HepG2 (cell line): ENCODE results near the gene CACNA1H. TPM values are rescaled to one million over a fixed set of nuclear protein-coding genes. Genes with fewer than 3 reads are reported as not detected.
A peak's percentile ranks its signal among the peaks of the same experiment; 100 is the strongest.

Experiments used
- ATRX ChIP-seq: sonication (generic); formaldehyde crosslinking; IDR thresholded peaks from 2 replicates; pipeline ENCODE4 v1.4.0; 2020; ENCODE audit warnings: missing genetic modification reagents, borderline replicate concordance
- ELF1 ChIP-seq: sonication (generic); formaldehyde crosslinking; IDR thresholded peaks from 2 replicates; pipeline ENCODE4 v1.4.0; 2020; ENCODE audit warnings: missing genetic modification reagents
- HNF4G ChIP-seq, 2 experiments: sonication (generic) in 1 of 2; formaldehyde crosslinking in 1 of 2; IDR thresholded peaks; 2 replicates each; pipeline versions ENCODE4 v1.4.0 to v1.6.1; 2011 to 2020; ENCODE audit warnings: borderline replicate concordance in 2 of 2, low read depth in 2 of 2, mild to moderate bottlenecking in 2 of 2, low read length in 1 of 2, missing genetic modification reagents in 1 of 2, moderate library complexity in 1 of 2
- MED1 ChIP-seq: sonication (generic); formaldehyde crosslinking; IDR thresholded peaks from 2 replicates; pipeline ENCODE4 v1.4.0; 2020; ENCODE audit warnings: missing genetic modification reagents
- NR2F6 ChIP-seq, 2 experiments: IDR thresholded peaks; 2 replicates each; pipeline ENCODE4 v1.6.1; 2016; ENCODE audit warnings: antibody characterized with exemption in 1 of 2, mild to moderate bottlenecking in 1 of 2
- POLR2AphosphoS5 ChIP-seq: IDR thresholded peaks from 2 replicates; pipeline ENCODE4 v1.6.1; 2012; ENCODE audit warnings: low read depth, low read length
- RXRB ChIP-seq: IDR thresholded peaks from 2 replicates; pipeline ENCODE4 v1.6.1; 2016; ENCODE audit warnings: borderline replicate concordance, missing genetic modification reagents, missing compliant biosample characterization
- SOX6 ChIP-seq, 2 experiments: fragments of 450-650 bp in 1 of 2; sonication (generic) in 1 of 2; formaldehyde crosslinking in 1 of 2; IDR thresholded peaks; 2 replicates each; pipeline versions ENCODE4 v1.4.0 to v1.6.1; 2017 to 2020; ENCODE audit warnings: antibody characterized with exemption in 1 of 2, mild to moderate bottlenecking in 1 of 2, missing genetic modification reagents in 1 of 2
- TRIM24 ChIP-seq: sonication (generic); formaldehyde crosslinking; IDR thresholded peaks from 2 replicates; pipeline ENCODE4 v1.8.0; 2022; ENCODE audit warnings: mild to moderate bottlenecking, missing genetic modification reagents
- ZNF30 ChIP-seq: sonication (generic); formaldehyde crosslinking; IDR thresholded peaks from 2 replicates; pipeline ENCODE4 v1.5.0; 2020; ENCODE audit warnings: mild to moderate bottlenecking, missing genetic modification reagents
- ZNF780A ChIP-seq: sonication (generic); formaldehyde crosslinking; IDR thresholded peaks from 2 replicates; pipeline ENCODE4 v1.8.0; 2022; ENCODE audit warnings: mild to moderate bottlenecking, missing genetic modification reagents, moderate library complexity
- polyA plus RNA-seq, 8 experiments: library from polyadenylated mRNA; depleted of rRNA in 3 of 8; stranded (reverse) in 7 of 8; unstranded in 1 of 8; fragments of >200 nt; fragmentation: Illumina TruSeq in 4 of 8; extraction: Trizol in 4 of 8; gene quantifications; 2 replicates each; pipeline versions ENCODE4 v1.2.1 to v1.2.3, GENCODE V29; 2011 to 2016; ENCODE audit warnings: low read depth in 4 of 8, missing spikeins in 1 of 8, mixed read lengths in 1 of 8; ENCODE audit not compliant: insufficient read depth in 1 of 8
- total RNA-seq, 5 experiments: library from RNA; depleted of rRNA; stranded (reverse); fragments of >200 nt; fragmentation: Illumina TruSeq; extraction: Trizol; gene quantifications; 2 replicates each; pipeline ENCODE4 v1.2.3, GENCODE V29; 2016; ENCODE audit warnings: low read depth in 1 of 5
- TF ChIP-seq, protein P1 (sequence below): sonication (generic); formaldehyde crosslinking; IDR thresholded peaks from 2 replicates; pipeline ENCODE4 v1.4.0; 2020; ENCODE audit warnings: mild to moderate bottlenecking, missing genetic modification reagents
- TF ChIP-seq, protein P2 (sequence below): sonication (generic); formaldehyde crosslinking; IDR thresholded peaks from 2 replicates; pipeline ENCODE4 v1.8.0; 2022; ENCODE audit warnings: mild to moderate bottlenecking, missing genetic modification reagents
- TF ChIP-seq, protein P3 (sequence below): sonication (generic); formaldehyde crosslinking; IDR thresholded peaks from 2 replicates; pipeline ENCODE4 v1.5.1; 2020; ENCODE audit warnings: mild to moderate bottlenecking, moderate library complexity, missing genetic modification reagents
- TF ChIP-seq, protein P4 (sequence below): sonication (generic); formaldehyde crosslinking; IDR thresholded peaks from 2 replicates; pipeline ENCODE4 v1.4.0; 2020; ENCODE audit warnings: mild to moderate bottlenecking, missing genetic modification reagents

Gene CACNA1H
- total and polyA plus RNA-seq, 2 of the 13 experiments (the other 11 are each of a cell fraction or from before 2014, with no cell fraction given): 0.40 to 1.8 TPM

DNA sequence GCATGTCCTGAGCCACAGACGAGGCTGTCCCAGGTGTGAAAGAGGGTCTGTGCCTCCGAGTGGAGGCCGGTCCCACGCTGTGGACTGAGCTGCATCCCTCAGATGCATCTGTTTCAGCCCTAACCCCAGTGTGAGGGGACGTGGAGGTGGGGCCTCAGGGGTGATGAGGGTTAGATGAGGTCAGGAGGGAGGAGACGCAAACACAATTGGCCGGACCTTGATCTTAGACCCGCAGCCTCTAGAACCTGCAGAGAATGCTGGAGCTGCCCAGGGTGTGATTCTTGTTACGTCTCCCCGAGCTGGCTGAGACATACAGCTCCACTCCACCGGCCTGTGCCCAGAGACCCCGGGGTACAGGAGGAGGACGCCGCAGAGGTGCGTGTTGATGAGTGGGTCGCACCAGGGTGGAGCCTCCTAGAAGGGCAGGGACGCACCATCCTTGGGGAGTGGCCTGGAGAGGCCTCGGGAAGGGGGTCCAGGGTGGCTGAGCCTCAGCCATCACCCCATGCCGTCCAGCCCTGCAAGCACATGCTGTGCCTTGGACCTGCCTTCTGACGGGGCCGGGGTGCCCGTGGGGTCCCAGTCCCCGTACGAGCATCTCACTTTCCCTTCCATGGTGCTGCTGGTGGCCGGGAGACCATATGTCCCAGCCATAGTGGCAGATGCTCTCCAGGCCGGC, 40.3 kb upstream of the CACNA1H start (continued):
- TF ChIP-seq, protein P1, sequence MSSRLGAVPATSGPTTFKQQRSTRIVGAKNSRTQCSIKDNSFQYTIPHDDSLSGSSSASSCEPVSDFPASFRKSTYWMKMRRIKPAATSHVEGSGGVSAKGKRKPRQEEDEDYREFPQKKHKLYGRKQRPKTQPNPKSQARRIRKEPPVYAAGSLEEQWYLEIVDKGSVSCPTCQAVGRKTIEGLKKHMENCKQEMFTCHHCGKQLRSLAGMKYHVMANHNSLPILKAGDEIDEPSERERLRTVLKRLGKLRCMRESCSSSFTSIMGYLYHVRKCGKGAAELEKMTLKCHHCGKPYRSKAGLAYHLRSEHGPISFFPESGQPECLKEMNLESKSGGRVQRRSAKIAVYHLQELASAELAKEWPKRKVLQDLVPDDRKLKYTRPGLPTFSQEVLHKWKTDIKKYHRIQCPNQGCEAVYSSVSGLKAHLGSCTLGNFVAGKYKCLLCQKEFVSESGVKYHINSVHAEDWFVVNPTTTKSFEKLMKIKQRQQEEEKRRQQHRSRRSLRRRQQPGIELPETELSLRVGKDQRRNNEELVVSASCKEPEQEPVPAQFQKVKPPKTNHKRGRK (CRISPR knock-in tag): no peak
- TF ChIP-seq, protein P2, sequence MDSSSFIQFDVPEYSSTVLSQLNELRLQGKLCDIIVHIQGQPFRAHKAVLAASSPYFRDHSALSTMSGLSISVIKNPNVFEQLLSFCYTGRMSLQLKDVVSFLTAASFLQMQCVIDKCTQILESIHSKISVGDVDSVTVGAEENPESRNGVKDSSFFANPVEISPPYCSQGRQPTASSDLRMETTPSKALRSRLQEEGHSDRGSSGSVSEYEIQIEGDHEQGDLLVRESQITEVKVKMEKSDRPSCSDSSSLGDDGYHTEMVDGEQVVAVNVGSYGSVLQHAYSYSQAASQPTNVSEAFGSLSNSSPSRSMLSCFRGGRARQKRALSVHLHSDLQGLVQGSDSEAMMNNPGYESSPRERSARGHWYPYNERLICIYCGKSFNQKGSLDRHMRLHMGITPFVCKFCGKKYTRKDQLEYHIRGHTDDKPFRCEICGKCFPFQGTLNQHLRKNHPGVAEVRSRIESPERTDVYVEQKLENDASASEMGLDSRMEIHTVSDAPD: no peak
- TF ChIP-seq TRIM24 (CRISPR knock-in tag): no peak
- TF ChIP-seq MED1: no peak
- TF ChIP-seq, protein P3, sequence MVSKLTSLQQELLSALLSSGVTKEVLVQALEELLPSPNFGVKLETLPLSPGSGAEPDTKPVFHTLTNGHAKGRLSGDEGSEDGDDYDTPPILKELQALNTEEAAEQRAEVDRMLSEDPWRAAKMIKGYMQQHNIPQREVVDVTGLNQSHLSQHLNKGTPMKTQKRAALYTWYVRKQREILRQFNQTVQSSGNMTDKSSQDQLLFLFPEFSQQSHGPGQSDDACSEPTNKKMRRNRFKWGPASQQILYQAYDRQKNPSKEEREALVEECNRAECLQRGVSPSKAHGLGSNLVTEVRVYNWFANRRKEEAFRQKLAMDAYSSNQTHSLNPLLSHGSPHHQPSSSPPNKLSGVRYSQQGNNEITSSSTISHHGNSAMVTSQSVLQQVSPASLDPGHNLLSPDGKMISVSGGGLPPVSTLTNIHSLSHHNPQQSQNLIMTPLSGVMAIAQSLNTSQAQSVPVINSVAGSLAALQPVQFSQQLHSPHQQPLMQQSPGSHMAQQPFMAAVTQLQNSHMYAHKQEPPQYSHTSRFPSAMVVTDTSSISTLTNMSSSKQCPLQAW (CRISPR knock-in tag): no peak
- no peak for TF ChIP-seq ELF1 (CRISPR knock-in tag)
- TF ChIP-seq ZNF30: no peak
- TF ChIP-seq SOX6 (IDR thresholded peaks at IDR 0.05): no peak
- TF ChIP-seq SOX6 (CRISPR knock-in tag; IDR thresholded peaks at IDR 0.05): peak; percentile 50; the same call in 1 of the 2 replicates
- no peak for TF ChIP-seq POLR2AphosphoS5
- no peak for TF ChIP-seq ZNF780A (CRISPR knock-in tag)
- TF ChIP-seq RXRB: peak; percentile 86
- peak; percentile 66; the same call in 1 of the 2 replicates for TF ChIP-seq NR2F6 (IDR thresholded peaks at IDR 0.05)
- peak; percentile 84 for TF ChIP-seq NR2F6 (CRISPR knock-in tag; IDR thresholded peaks at IDR 0.05)
- TF ChIP-seq HNF4G (IDR thresholded peaks at IDR 0.05; ENCODE audit: borderline replicate concordance, low read depth, low read length): peak; percentile 68
- no peak for TF ChIP-seq HNF4G (CRISPR knock-in tag; IDR thresholded peaks at IDR 0.05; ENCODE audit: borderline replicate concordance, low read depth)
- no peak for TF ChIP-seq ATRX
- TF ChIP-seq, protein P4, sequence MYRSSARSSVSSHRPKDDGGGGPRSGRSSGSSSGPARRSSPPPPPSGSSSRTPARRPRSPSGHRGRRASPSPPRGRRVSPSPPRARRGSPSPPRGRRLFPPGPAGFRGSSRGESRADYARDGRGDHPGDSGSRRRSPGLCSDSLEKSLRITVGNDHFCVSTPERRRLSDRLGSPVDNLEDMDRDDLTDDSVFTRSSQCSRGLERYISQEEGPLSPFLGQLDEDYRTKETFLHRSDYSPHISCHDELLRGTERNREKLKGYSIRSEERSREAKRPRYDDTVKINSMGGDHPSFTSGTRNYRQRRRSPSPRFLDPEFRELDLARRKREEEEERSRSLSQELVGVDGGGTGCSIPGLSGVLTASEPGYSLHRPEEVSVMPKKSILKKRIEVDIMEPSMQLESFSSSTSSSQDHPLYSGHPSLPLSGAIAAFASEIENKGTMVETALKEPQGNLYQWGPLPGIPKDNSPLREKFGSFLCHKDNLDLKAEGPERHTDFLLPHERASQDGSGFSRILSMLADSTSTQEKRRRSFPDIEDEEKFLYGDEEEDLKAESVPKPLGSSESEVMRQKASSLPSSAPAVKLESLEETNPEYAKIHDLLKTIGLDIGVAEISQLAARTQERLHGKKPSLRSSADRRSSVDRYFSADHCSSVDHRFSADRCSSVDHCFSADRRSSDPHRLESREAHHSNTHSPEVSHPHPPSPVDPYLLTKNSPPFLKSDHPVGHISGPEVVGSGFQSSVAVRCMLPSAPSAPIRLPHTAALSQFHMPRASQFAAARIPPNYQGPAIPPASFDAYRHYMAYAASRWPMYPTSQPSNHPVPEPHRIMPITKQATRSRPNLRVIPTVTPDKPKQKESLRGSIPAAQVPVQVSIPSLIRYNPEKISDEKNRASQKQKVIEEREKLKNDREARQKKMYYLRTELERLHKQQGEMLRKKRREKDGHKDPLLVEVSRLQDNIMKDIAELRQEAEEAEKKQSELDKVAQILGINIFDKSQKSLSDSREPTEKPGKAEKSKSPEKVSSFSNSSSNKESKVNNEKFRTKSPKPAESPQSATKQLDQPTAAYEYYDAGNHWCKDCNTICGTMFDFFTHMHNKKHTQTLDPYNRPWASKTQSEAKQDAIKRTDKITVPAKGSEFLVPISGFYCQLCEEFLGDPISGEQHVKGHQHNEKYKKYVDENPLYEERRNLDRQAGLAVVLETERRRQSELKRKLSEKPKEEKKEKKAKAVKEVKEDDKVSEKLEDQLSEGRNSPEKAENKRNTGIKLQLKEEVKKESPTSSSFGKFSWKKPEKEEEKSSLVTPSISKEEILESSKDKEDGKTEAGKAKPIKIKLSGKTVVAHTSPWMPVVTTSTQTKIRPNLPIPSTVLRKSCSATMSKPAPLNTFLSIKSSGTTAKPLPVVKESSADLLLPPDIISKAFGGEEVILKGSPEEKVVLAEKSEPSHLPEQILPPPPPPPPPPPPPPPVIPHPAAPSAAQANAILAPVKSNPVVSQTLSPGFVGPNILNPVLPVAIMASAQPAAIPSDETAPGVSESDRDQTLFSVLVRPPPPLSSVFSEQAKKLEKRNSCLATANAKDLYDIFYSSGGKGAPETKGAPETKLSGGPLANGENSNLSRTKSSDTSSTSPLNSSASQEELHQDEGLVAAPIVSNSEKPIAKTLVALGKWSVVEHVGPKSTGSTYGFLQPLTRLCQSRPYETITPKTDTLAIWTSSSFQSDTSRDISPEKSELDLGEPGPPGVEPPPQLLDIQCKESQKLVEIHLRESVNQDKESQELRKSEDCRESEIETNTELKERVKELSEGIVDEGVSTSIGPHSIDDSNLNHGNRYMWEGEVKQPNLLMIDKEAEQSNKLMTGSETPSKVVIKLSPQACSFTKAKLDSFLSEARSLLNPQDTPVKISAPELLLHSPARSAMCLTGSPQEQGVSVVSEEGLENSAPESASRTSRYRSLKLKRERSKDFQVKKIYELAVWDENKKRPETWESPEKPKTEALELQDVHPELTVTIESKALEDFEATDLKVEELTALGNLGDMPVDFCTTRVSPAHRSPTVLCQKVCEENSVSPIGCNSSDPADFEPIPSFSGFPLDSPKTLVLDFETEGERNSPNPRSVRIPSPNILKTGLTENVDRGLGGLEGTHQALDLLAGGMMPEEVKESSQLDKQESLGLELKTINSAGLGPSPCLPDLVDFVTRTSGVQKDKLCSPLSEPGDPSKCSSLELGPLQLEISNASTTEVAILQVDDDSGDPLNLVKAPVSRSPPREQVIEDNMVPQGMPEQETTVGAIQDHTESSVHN (CRISPR knock-in tag): no peak
